ENCODE measurements around the gene TSPAN18.

Gene TSPAN18

DNA sequence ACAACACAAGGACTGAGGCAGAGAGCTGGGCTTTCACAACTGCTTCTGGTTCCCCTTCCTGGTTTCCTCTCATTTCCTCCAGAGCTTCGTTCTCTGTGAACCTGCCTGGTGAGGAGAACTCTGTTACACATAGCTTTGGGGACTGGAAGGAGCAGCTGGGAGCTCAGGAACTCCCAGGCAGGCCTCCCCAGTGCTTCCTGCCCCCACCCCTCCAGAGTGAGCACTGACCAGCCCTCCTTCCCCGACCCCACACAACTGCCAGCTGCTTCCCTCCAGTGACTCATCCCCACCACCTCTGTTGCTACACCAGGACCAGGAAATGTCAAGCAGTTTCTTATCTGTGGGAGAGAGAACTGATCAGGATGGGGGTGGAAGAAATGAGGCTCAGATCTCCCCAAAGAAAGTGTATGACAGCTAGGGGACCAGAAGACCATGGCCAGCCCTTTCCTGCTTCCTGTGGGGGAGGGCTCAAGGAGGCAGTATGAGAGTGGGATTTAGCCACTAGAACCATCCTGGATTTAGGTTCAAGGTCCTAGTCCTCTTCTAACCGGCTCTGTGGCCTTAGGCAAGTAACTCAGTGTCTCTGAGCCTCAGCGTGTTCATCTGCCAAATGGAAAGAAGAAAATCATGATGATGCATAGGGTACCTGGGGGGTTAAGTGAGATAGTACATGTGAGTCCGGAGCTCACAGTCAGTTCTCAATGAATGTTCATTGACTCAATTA, 228.4 kb downstream of the TSPAN18 start (continued):
- no peak for TF ChIP-seq ZNF202 (tag by site-specific recombination; IDR thresholded peaks at IDR 0.05; ENCODE audit: borderline replicate concordance)
- no peak for TF ChIP-seq ZNF362 (tag by site-specific recombination; IDR thresholded peaks at IDR 0.05)
- TF ChIP-seq RBAK (tag by site-specific recombination; IDR thresholded peaks at IDR 0.05): no peak

- no peak overlapping the region for H3K27ac ChIP-seq (ENCODE audit: extremely low read depth, low read depth, low read length)
- ChIA-PET CTCF (no interaction called here), POLR2A (no interaction called here)
- TF ChIP-seq ZNF704 (tag by site-specific recombination; IDR thresholded peaks at IDR 0.05): no peak
- TF ChIP-seq ZNF274 (IDR thresholded peaks at IDR 0.05; ENCODE audit: low read length): no peak
- no peak for TF ChIP-seq ZNF274 (tag by site-specific recombination; IDR thresholded peaks at IDR 0.05; ENCODE audit: borderline replicate concordance)
- TF ChIP-seq ZNF571 (tag by site-specific recombination; IDR thresholded peaks at IDR 0.05): no peak
- TF ChIP-seq ZNF621 (tag by site-specific recombination; IDR thresholded peaks at IDR 0.05): no peak
- no peak for TF ChIP-seq KLF1 (tag by site-specific recombination; IDR thresholded peaks at IDR 0.05)
- TF ChIP-seq ZNF423 (tag by site-specific recombination; IDR thresholded peaks at IDR 0.05): no peak
- TF ChIP-seq ZNF510 (tag by site-specific recombination; IDR thresholded peaks at IDR 0.05; ENCODE audit: insufficient replicate concordance): no peak
- no peak for TF ChIP-seq ZNF132 (tag by site-specific recombination; IDR thresholded peaks at IDR 0.05; ENCODE audit: borderline replicate concordance)
- TF ChIP-seq SETDB1 (IDR thresholded peaks at IDR 0.05; ENCODE audit: insufficient read length, low read length): no peak
- H3K36me3 ChIP-seq (ENCODE audit: control insufficient read depth in 2 of 2, insufficient read depth in 1 of 2, low read length in 2 of 2): no peaks in the 10 kb centered on the region
- no peaks in the 10 kb centered on the region for H3K9me3 ChIP-seq (ENCODE audit: control insufficient read depth, insufficient read depth, low read depth, low read length)
- no peaks in the 10 kb centered on the region for H3K4me1 ChIP-seq (ENCODE audit: control insufficient read depth, insufficient read depth, low read length)
- H3K4me3 ChIP-seq (ENCODE audit: low read depth, low read length): no peak overlapping the region
Observed at GRCh38 chr11:44957040-44957515, 230.3 kb downstream of the TSPAN18 start.

- CTCF ChIA-PET: interaction anchor here (0.7 kb wide), 1 partner anchor 18 kb away, joined by 4 read pairs; no protein-coding TSS in a partner anchor
- Histone ChIP-seq H3K27ac (ENCODE audit: extremely low read depth, low read depth, low read length) (no peak overlapping the region), H3K4me3 (ENCODE audit: low read depth, low read length) (no peak overlapping the region), H3K36me3 (ENCODE audit: control insufficient read depth in 2 of 2, insufficient read depth in 1 of 2, low read length in 2 of 2) (no peaks in the 10 kb centered on the region), H3K4me1 (ENCODE audit: control insufficient read depth, insufficient read depth, low read length) (no peaks in the 10 kb centered on the region), H3K9me3 (ENCODE audit: control insufficient read depth, insufficient read depth, low read depth, low read length) (no peaks in the 10 kb centered on the region)
- POLR2A ChIA-PET: no interaction called here
- TF ChIP-seq, protein P1, sequence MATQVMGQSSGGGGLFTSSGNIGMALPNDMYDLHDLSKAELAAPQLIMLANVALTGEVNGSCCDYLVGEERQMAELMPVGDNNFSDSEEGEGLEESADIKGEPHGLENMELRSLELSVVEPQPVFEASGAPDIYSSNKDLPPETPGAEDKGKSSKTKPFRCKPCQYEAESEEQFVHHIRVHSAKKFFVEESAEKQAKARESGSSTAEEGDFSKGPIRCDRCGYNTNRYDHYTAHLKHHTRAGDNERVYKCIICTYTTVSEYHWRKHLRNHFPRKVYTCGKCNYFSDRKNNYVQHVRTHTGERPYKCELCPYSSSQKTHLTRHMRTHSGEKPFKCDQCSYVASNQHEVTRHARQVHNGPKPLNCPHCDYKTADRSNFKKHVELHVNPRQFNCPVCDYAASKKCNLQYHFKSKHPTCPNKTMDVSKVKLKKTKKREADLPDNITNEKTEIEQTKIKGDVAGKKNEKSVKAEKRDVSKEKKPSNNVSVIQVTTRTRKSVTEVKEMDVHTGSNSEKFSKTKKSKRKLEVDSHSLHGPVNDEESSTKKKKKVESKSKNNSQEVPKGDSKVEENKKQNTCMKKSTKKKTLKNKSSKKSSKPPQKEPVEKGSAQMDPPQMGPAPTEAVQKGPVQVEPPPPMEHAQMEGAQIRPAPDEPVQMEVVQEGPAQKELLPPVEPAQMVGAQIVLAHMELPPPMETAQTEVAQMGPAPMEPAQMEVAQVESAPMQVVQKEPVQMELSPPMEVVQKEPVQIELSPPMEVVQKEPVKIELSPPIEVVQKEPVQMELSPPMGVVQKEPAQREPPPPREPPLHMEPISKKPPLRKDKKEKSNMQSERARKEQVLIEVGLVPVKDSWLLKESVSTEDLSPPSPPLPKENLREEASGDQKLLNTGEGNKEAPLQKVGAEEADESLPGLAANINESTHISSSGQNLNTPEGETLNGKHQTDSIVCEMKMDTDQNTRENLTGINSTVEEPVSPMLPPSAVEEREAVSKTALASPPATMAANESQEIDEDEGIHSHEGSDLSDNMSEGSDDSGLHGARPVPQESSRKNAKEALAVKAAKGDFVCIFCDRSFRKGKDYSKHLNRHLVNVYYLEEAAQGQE (tag by site-specific recombination; IDR thresholded peaks at IDR 0.05): no peak
- TF ChIP-seq SCRT2 (tag by site-specific recombination; IDR thresholded peaks at IDR 0.05): no peak
- no peak for TF ChIP-seq SP7 (tag by site-specific recombination; IDR thresholded peaks at IDR 0.05)
- TF ChIP-seq ZNF311 (tag by site-specific recombination; IDR thresholded peaks at IDR 0.05; ENCODE audit: borderline replicate concordance): no peak
- TF ChIP-seq ZSCAN16 (tag by site-specific recombination; IDR thresholded peaks at IDR 0.05): 0 out of 2 replicates have a peak, but pooled peaks have one; percentile 37
- TF ChIP-seq, protein P2, sequence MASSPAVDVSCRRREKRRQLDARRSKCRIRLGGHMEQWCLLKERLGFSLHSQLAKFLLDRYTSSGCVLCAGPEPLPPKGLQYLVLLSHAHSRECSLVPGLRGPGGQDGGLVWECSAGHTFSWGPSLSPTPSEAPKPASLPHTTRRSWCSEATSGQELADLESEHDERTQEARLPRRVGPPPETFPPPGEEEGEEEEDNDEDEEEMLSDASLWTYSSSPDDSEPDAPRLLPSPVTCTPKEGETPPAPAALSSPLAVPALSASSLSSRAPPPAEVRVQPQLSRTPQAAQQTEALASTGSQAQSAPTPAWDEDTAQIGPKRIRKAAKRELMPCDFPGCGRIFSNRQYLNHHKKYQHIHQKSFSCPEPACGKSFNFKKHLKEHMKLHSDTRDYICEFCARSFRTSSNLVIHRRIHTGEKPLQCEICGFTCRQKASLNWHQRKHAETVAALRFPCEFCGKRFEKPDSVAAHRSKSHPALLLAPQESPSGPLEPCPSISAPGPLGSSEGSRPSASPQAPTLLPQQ (tag by site-specific recombination; IDR thresholded peaks at IDR 0.05): no peak
- no peak for TF ChIP-seq ZNF354C (tag by site-specific recombination; IDR thresholded peaks at IDR 0.05; ENCODE audit: borderline replicate concordance, low read depth)
- no peak for TF ChIP-seq ZNF280D (tag by site-specific recombination; IDR thresholded peaks at IDR 0.05)
Observed at GRCh38 chr11:44957776-44958564, 231.2 kb downstream of the TSPAN18 start.
